HuH-7 (cell line): Measurements from ENCODE around the gene MAP7.
A peak's percentile ranks its signal among the peaks of the same experiment; 100 is the strongest.

Experiments used
- DNase-seq: peaks from one replicate; pipeline ENCODE4 v3.0.0; 2011; ENCODE audit warnings: low spot score

MAP7 gene

GRCh38 chr6:136564180-136564579 is 14.0 kb upstream of the MAP7 start:
- no peak for DNase-seq

- DNase-seq, result no peak
These were observed 13.3 kb upstream of the MAP7 start for GRCh38 chr6:136563386-136564152.

- no peak for DNase-seq
These were observed 12.0 kb upstream of the MAP7 start for GRCh38 chr6:136562211-136562610.

GRCh38 chr6:136553166-136553787 is 3.1 kb upstream of the MAP7 start:
- no peak for DNase-seq

GRCh38 chr6:136552054-136552453 is 1.8 kb upstream of the MAP7 start:
- no peak for DNase-seq

- no peak for DNase-seq
These were observed 881 bp upstream of the MAP7 start for GRCh38 chr6:136551103-136551502.

GRCh38 chr6:136550045-136550329 is 235 bp downstream of the MAP7 start:
- peak; percentile 56 for DNase-seq

GRCh38 chr6:136549300-136550044 is 750 bp downstream of the MAP7 start:
- peak; percentile 17 for DNase-seq

- no peak for DNase-seq
These were observed 1.5 kb downstream of the MAP7 start for GRCh38 chr6:136548582-136549299.

- no peak for DNase-seq
These were observed 2.4 kb downstream of the MAP7 start for GRCh38 chr6:136547871-136548270.

- DNase-seq, result peak; percentile 46
These were observed 2.9 kb downstream of the MAP7 start for GRCh38 chr6:136547336-136547735.

- DNase-seq, result no peak
These were observed 3.9 kb downstream of the MAP7 start for GRCh38 chr6:136546331-136546730.

- no peak for DNase-seq
These were observed 5.9 kb downstream of the MAP7 start for GRCh38 chr6:136544326-136544725.

- no peak for DNase-seq
These were observed 8.8 kb downstream of the MAP7 start for GRCh38 chr6:136541395-136541794.

GRCh38 chr6:136539967-136540652 is 10.1 kb downstream of the MAP7 start:
- DNase-seq, result no peak

- no peak for DNase-seq
These were observed 11.4 kb downstream of the MAP7 start for GRCh38 chr6:136538836-136539235.

- no peak for DNase-seq
These were observed 14.2 kb downstream of the MAP7 start for GRCh38 chr6:136535880-136536650.

- DNase-seq, result no peak
These were observed 15.0 kb downstream of the MAP7 start for GRCh38 chr6:136535017-136535765.

- no peak for DNase-seq
These were observed 16.0 kb downstream of the MAP7 start for GRCh38 chr6:136534268-136534667.

- no peak for DNase-seq
These were observed 16.7 kb downstream of the MAP7 start for GRCh38 chr6:136533487-136533886.

GRCh38 chr6:136532030-136532429 is 18.2 kb downstream of the MAP7 start:
- DNase-seq, result no peak
